ENCODE data around the gene OSM.

The OSM gene

DNA sequence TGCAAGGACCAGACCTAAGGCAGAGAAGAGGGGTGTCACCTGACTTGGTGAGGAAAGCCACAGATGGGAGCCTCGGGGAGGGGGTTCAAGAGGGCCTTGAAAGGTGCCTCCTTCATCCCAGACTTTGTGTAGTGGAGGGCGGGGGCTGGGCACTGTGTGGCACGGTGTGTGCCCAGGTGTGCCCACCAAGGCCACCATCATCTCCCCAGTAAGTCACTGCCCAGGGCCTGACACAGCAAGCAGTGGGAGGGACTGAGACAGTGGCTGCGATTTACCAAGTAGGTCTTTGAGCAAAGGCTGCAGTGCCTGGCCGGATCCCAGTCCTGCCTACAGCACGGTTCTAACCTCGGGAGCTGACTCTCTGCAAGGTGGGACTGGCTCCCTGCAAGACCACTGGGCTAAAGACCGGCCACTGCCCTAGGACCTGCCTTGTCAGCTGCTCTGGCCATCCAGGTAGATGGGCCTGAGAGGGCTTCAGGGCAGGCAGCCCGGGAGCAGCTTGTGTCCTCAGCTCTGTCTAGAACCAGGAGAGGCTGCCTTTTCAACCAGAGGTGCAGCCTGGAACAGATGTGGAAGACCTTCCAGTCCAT lies 1.4 kb downstream of the OSM start:
- H3K4me3 ChIP-seq (ENCODE audit: control insufficient read depth, low read depth, low read length): no peak overlapping the region
- TF ChIP-seq, protein P1, sequence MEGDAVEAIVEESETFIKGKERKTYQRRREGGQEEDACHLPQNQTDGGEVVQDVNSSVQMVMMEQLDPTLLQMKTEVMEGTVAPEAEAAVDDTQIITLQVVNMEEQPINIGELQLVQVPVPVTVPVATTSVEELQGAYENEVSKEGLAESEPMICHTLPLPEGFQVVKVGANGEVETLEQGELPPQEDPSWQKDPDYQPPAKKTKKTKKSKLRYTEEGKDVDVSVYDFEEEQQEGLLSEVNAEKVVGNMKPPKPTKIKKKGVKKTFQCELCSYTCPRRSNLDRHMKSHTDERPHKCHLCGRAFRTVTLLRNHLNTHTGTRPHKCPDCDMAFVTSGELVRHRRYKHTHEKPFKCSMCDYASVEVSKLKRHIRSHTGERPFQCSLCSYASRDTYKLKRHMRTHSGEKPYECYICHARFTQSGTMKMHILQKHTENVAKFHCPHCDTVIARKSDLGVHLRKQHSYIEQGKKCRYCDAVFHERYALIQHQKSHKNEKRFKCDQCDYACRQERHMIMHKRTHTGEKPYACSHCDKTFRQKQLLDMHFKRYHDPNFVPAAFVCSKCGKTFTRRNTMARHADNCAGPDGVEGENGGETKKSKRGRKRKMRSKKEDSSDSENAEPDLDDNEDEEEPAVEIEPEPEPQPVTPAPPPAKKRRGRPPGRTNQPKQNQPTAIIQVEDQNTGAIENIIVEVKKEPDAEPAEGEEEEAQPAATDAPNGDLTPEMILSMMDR (IDR thresholded peaks at IDR 0.05; ENCODE audit: control insufficient read depth, insufficient read depth, low read depth, low read length, missing control alignments): no peak
- no peak for DNase-seq (ENCODE audit: low read depth)

DNA sequence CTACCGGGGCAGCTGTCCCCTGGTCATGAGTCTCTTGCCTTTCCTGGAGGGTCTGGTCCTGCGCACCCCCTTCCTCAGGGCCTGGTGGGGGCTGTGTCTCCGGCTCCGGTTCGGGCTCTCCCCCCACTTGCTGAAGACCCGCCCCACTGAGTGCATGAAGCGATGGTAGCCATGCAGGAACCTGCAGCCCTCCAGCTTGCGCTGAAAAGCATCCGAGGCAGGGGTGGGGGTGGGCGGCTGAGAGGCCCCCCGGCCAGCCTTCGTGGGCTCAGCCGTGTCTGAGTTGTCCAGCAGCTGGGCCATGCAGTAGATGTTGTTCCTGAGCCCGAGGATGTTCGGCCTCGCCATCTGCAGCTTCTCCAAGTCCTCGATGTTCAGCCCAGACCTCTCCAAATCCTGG lies 2.8 kb downstream of the OSM start:
- no peak for DNase-seq (ENCODE audit: low read depth)
- TF ChIP-seq, protein P1 (IDR thresholded peaks at IDR 0.05; ENCODE audit: control insufficient read depth, insufficient read depth, low read depth, low read length, missing control alignments): no peak
- H3K4me3 ChIP-seq (ENCODE audit: control insufficient read depth, low read depth, low read length): no peak overlapping the region

DNA sequence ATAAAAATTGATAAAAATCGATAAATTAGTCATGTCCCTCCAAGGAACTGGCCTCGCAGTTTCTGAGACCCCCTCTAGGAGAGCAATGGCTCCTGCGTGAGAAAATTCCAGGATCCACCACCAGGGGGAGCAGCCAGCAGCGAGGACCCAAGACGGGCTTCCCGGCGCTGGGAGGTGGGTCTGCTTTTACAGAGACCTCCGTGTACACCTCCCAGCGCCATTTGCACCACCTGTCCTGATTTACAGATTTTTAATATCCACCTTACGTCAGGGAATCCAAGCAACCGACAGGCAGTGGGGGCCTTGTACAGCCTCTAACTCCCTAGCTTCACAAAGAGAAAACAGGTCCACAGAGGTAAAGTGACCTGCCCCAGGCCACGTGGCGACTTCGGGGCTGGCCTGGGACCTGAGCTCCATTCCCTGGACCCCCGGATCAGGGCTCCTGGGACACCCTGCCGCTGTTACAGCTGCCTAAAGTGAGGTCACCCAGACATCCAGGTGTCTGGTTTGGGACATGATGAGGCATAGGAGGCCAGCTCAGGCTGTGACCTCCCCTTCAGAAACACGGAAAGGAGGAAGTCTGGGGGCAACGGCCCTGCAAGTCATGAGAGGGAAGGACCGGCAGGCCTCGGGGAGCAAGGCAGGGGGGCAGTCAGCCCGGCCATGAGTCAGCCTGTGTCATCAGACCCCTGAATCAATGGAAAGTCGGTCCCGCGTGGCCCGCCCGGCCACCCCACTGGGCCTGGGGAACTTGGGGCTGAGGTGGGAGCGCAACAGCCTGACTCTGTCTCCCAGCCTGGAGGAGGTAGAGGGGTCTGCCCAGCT lies 3.5 kb downstream of the OSM start:
- no peak for DNase-seq (ENCODE audit: low read depth)
- TF ChIP-seq, protein P1 (IDR thresholded peaks at IDR 0.05; ENCODE audit: control insufficient read depth, insufficient read depth, low read depth, low read length, missing control alignments): peak; percentile 92

DNA sequence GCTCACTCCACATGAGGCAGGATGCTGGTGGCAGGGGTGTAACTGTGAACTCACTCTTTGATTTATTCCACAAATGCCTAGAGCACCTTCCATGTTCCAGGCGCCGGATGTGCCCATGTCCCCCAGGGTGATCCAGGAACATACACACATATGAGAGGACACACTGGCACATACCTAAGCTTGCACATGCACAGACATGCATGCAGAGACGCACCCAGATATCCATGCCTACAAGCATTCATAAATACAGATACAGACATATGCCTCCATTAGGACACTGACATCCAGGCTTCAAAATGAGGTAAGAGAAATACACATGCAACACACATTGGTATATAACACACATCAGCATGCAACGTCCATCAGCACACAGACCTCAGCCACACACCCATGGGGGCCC lies 4.5 kb downstream of the OSM start:
- TF ChIP-seq, protein P1 (IDR thresholded peaks at IDR 0.05; ENCODE audit: control insufficient read depth, insufficient read depth, low read depth, low read length, missing control alignments): no peak
- H3K4me3 ChIP-seq (ENCODE audit: control insufficient read depth, low read depth, low read length): no peak overlapping the region
- DNase-seq (ENCODE audit: low read depth): no peak

More for the DNA sequence above, 3.5 kb downstream of the OSM start:
- peak overlapping the region; percentile 17 for H3K4me3 ChIP-seq (ENCODE audit: control insufficient read depth, low read depth, low read length)

DNA sequence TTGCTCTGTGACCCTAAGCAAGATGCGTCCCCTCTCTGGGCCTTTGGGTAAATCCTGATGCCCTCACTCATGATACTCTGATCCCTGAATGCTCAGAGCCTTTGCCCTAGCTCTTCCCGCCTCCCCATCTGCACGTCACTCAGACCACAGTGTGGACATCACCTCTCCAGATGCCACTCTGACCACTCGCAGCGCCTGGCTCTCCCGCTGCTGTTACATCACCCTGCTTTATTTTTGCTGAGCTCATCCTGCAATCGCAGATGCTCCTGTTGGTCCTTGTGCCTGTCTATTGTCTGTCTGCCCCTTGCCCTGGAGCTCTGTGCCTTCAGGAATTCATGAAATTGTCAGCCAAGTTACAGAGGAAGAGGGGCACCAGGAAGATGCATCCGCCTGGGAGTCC lies 5.5 kb downstream of the OSM start:
- H3K4me3 ChIP-seq (ENCODE audit: control insufficient read depth, low read depth, low read length): no peak overlapping the region
- TF ChIP-seq, protein P1 (IDR thresholded peaks at IDR 0.05; ENCODE audit: control insufficient read depth, insufficient read depth, low read depth, low read length, missing control alignments): no peak
- no peak for DNase-seq (ENCODE audit: low read depth)

DNA sequence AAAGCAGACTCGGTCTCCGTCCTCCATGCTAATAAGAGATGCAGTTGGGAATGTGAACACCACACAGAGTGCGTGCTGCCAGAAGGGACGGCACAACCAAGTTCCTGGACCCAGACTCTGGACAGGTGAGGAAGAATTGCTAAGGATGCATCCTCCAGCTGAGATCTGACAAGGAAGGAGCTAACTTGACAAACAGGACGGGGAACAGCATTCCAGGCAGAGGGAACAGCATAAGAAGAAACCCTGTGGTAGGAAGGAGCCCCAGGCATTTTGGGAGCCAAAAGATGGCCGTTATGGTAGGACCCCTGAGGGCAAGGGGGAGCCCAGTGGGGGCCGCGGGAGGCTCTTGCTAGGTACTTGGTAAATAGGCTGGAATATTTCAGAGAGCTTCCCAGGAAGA lies 6.0 kb downstream of the OSM start:
- no peak for DNase-seq (ENCODE audit: low read depth)
- no peak overlapping the region for H3K4me3 ChIP-seq (ENCODE audit: control insufficient read depth, low read depth, low read length)
- TF ChIP-seq, protein P1 (IDR thresholded peaks at IDR 0.05; ENCODE audit: control insufficient read depth, insufficient read depth, low read depth, low read length, missing control alignments): no peak

Data from AG09309 (cell line).